GOT3 (cell line): ENCODE results near the gene PDE2A.

ENCODE experiments used
- DNase-seq: peaks from one replicate; lab custom pipeline; 2025; ENCODE audit warnings: mixed read lengths; lab: John Stamatoyannopoulos, UW

PDE2A gene

GRCh38 chr11:72635309-72635915, 38.8 kb downstream of the PDE2A start:
- DNase-seq: no peak

- no peak for DNase-seq
Measured at GRCh38 chr11:72634472-72635095, 39.6 kb downstream of the PDE2A start.

- DNase-seq: no peak
Measured at GRCh38 chr11:72634016-72634415, 40.2 kb downstream of the PDE2A start.

GRCh38 chr11:72633068-72633467, 41.2 kb downstream of the PDE2A start:
- DNase-seq: no peak

DNA sequence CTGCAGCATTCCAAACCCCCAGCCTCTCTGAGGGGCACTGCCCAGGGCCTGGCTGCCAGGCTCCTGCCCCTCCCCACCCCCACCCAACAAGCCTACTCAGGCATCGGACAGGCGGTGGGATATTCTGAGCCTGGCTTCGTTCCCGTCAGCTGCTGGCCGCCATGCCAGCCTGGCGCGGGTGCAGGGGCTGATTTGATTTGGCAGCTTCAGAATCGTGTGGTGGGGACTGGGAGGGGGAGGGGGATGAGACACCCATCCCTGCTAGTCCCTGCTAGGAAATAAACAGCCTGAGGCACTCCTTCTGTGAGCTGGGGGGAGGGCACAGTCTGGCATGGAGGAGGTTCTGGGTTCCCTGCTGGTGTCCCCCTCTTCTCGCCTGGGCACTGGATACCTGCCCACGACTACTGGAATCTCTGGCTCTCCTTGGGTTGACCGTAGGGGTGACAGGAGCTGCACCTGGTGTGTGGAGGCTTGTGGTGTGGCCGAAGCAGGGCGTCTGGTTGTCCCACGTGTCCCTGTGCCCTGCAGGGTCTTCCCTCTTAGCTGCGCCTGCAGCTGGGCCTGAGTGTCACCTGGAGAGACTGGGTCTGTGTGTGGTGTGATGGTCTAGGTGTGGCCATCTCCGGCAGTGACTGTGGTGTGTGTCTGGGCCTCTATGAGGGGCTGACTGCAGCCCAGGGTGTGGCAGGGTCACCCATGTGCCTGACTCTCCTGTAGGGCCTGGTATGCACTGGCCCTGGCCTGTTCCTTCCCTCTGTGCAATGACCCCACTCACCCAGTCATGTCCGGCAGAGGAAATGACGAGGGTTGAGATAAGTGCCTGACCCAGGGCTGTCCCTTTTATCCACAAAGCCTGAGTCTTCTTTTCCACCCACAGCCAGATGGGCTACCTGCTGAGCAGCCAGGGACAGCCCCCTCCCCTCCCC, 42.2 kb downstream of the PDE2A start:
- DNase-seq: no peak

DNA sequence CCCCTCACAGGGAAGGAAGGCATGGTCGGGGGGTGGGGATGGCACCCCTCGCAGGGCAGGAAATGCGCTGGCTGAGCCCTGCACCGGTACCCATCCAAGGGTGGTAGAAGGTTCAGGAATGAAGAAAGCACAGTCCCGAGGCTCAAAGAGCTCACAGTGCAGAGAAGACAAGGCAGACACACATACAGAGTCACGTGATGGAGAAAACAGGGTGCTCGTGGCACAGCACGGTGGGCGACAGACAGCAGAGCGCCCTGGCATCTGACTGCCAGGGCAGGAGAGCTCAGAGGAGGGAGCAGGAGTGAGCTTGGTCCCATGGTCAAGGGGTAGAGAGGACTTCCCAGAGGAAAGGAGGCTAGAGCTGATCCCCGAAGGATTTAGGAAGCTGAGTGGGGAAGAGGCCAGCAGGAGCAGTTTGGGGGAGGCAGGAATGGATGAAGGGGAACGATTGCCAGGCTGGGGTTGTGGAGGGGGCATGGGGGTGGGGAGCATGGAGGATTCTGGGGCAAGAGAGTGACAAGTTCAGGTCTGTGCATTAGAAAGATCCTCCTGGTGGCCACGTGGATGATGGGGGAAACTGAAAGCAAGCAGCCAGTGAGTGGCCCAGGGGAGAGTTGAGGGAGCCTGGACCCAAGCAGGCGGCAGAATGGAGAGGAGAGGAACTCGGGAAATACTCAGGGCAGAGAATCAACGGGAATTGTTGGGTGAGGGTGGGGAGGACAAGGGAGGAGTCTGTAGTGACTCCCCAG, 43.9 kb downstream of the PDE2A start:
- no peak for DNase-seq

DNA sequence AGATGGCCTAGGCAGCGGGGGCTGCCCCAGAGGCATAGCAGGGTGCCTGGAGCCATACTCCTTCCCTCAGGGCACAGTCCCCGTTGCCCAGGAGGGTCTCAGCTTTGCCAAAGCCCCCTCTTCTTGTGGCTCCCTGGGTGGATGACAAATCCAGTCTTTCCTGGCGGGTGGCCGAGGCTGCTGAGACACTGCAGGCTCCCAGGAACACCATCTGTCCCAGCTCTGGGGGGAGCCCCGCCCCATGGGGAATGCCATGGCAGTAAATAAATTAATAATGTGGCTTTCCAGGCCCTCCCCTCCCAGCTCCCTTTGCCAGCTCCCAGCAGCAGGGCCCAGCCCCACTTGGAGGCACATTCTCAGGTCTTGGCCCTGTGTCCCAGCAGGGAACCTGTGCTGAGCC, 45.0 kb downstream of the PDE2A start:
- DNase-seq: no peak

- no peak for DNase-seq
Measured at GRCh38 chr11:72627594-72628281, 46.5 kb downstream of the PDE2A start.

- DNase-seq: no peak
Measured at GRCh38 chr11:72626414-72626936, 47.7 kb downstream of the PDE2A start.

- no peak for DNase-seq
Measured at GRCh38 chr11:72625691-72626413, 48.4 kb downstream of the PDE2A start.

- DNase-seq: no peak
Measured at GRCh38 chr11:72624496-72625201, 49.6 kb downstream of the PDE2A start.

GRCh38 chr11:72623052-72623451, 51.2 kb downstream of the PDE2A start:
- DNase-seq: no peak

- DNase-seq: no peak
Measured at GRCh38 chr11:72621008-72621610, 53.1 kb downstream of the PDE2A start.

DNA sequence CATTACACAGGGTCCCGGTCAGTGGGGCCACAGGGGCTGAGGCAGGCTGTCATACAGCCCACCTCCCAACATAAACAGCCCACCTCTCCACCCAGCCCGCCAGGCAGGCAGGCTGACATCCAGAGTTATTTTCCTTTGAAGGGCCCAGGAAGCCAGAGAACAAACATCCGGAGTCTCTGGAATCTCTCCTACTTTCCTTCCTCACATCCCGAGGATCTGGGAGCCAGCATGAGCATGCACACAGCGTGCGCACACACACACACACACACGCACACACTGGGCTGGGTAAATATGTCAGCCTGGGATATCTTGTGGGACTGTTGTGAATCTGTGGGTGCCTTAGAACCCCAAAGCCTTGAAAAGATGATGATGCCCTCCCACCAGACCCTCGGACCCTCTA, 55.4 kb downstream of the PDE2A start:
- DNase-seq: no peak

- DNase-seq: no peak
Measured at GRCh38 chr11:72617080-72617762, 57.0 kb downstream of the PDE2A start.

DNA sequence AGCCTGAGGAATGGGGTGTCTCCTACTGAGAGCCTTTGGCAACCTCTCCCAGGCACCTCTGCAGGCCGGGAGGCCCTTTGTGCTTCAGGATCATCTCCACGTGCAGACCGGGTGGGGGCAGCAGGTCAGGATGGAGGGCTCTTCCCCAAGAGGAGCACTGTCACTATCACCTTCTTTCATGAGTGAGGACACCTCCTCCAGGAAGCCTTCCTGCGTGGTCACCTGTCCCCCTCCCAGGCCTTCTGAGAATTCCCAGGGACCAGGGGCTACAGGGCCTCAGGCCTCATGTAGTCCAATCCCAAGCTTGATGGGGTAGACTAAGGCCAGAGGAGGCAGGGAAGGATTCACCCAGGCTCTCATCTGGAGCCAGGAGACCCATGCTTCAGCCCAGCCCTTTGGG, 57.6 kb downstream of the PDE2A start:
- no peak for DNase-seq

DNA sequence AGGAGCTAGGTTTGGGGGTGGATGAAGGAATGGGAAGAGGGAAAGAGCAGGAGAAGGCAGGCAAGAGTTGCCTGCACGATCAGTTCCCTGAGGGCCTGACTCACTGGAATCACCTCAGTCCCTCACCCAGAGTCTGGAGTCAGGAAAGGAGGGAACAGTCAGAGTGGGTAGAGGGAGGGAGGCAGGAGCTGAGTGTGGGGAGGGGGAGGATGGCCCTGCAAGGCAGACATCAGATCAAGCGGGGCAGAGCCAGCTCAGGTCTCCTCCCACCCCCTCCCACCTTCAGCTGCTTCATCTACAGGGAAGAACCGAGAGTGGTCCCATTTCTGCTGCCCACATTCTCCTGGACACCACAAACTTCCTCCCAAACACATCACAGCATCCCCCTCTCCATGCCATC, 58.9 kb downstream of the PDE2A start:
- DNase-seq: no peak

- no peak for DNase-seq
Measured at GRCh38 chr11:72614381-72614780, 59.8 kb downstream of the PDE2A start.

GRCh38 chr11:72613977-72614376, 60.2 kb downstream of the PDE2A start:
- DNase-seq: no peak
